SK-N-SH (cell line): ENCODE results near the gene AGBL4. TPM values are rescaled to one million over a fixed set of nuclear protein-coding genes. Genes with fewer than 3 reads are reported as not detected.

Experiments used
- CTCF ChIA-PET: fragments of 300-600, 350-600 bp; formaldehyde crosslinking; extraction: SDS; loops from one replicate; lab custom pipeline; 2021; lab: Yijun Ruan, JAX
- POLR2A ChIA-PET: fragments of 350-600 bp; sonication (Branson Sonifier 250); formaldehyde crosslinking; extraction: SDS; loops from one replicate; lab custom pipeline; 2020; ENCODE audit warnings: antibody characterized with exemption, inconsistent platforms; lab: Yijun Ruan, JAX
- DNase-seq: peaks from one replicate; pipeline ENCODE4 v3.0.0; 2012
- H2AFZ ChIP-seq: fragments of 200-600 bp; sonication (generic); 2 replicates; pipeline ENCODE4 v1.8.1; 2016; ENCODE audit warnings: antibody characterized with exemption, mild to moderate bottlenecking, low read depth
- H3F3A ChIP-seq: fragments of 200-600 bp; sonication (generic); replicated peaks from 2 replicates; pipeline ENCODE3; 2016; ENCODE audit warnings: antibody characterized with exemption, mild to moderate bottlenecking; ENCODE audit not compliant: insufficient read depth
- H3K27ac ChIP-seq, 2 experiments: fragments of 200-500 bp in 1 of 2; fragments of 200-600 bp in 1 of 2; sonication (Bioruptor generic) in 1 of 2; sonication (generic), shearing (Covaris generic) in 1 of 2; 2 replicates each; pipeline versions ENCODE4 v1.5.1 to v1.6.1; 2014 to 2016; ENCODE audit warnings: low read depth in 2 of 2, inconsistent platforms in 1 of 2, low read length in 1 of 2, mild to moderate bottlenecking in 1 of 2, mixed read lengths in 1 of 2
- H3K27me3 ChIP-seq: fragments of 200-600 bp; sonication (generic), shearing (Covaris generic); 2 replicates; pipeline ENCODE4 v1.6.1; 2016; ENCODE audit warnings: mixed run types; ENCODE audit not compliant: insufficient read depth
- H3K36me3 ChIP-seq, 2 experiments: fragments of 200-500 bp in 1 of 2; fragments of 200-600 bp in 1 of 2; sonication (Bioruptor generic) in 1 of 2; sonication (generic) in 1 of 2; replicated peaks in 1 of 2; 2 replicates each; pipeline versions ENCODE3 to v1.5.1; 2014 to 2016; ENCODE audit warnings: low read length in 1 of 2, mild to moderate bottlenecking in 1 of 2; ENCODE audit not compliant: insufficient read depth in 2 of 2, control insufficient read depth in 1 of 2
- H3K4me1 ChIP-seq, 2 experiments: fragments of 200-500 bp in 1 of 2; fragments of 200-600 bp in 1 of 2; sonication (Bioruptor generic) in 1 of 2; sonication (generic), shearing (Covaris generic) in 1 of 2; 2 replicates each; pipeline versions ENCODE4 v1.5.1 to v1.6.1; 2014 to 2016; ENCODE audit warnings: low read depth in 1 of 2, low read length in 1 of 2, mixed run types in 1 of 2; ENCODE audit not compliant: insufficient read depth in 2 of 2, control insufficient read depth in 1 of 2
- H3K4me2 ChIP-seq: fragments of 200-600 bp; sonication (generic), shearing (Covaris generic); 2 replicates; pipeline ENCODE4 v1.6.1; 2017; ENCODE audit warnings: mixed run types
- H3K4me3 ChIP-seq, 2 experiments: fragments of 200-500 bp in 1 of 2; fragments of 200-600 bp in 1 of 2; sonication (Bioruptor generic) in 1 of 2; sonication (generic), shearing (Covaris generic) in 1 of 2; 2 replicates each; pipeline versions ENCODE4 v1.5.1 to v1.8.1; 2014 to 2016; ENCODE audit warnings: low read depth in 2 of 2, inconsistent platforms in 1 of 2, low read length in 1 of 2, mild to moderate bottlenecking in 1 of 2, mixed read lengths in 1 of 2, moderate library complexity in 1 of 2
- H3K79me2 ChIP-seq: fragments of 200-600 bp; sonication (generic); 2 replicates; pipeline ENCODE4 v1.8.1; 2017; ENCODE audit warnings: mild to moderate bottlenecking; ENCODE audit not compliant: insufficient read depth
- H3K9ac ChIP-seq: fragments of 200-600 bp; sonication (generic); 2 replicates; pipeline ENCODE4 v1.6.1; 2017; ENCODE audit warnings: mixed run types
- H3K9me2 ChIP-seq: fragments of 200-600 bp; sonication (generic); 2 replicates; pipeline ENCODE4 v1.6.1; 2017; ENCODE audit warnings: mixed run types
- H3K9me3 ChIP-seq: fragments of 200-600 bp; sonication (generic); 2 replicates; pipeline ENCODE4 v1.6.1; 2017; ENCODE audit warnings: mixed run types, mild to moderate bottlenecking, moderate library complexity
- H4K20me1 ChIP-seq: fragments of 200-600 bp; sonication (generic); 2 replicates; pipeline ENCODE4 v1.6.1; 2017; ENCODE audit warnings: mild to moderate bottlenecking, mixed run types; ENCODE audit not compliant: insufficient read depth
- CHD2 ChIP-seq: fragments of 150-350 bp; IDR thresholded peaks from 2 replicates; pipeline ENCODE4 v1.6.1; 2018; ENCODE audit warnings: low read length; ENCODE audit not compliant: partially characterized antibody
- EP300 ChIP-seq, 2 experiments: IDR thresholded peaks; 2 replicates each; pipeline versions ENCODE4 v1.4.0 to v1.6.1; 2012; ENCODE audit warnings: borderline replicate concordance in 1 of 2, low read depth in 1 of 2, low read length in 1 of 2
- EZH2phosphoT487 ChIP-seq: fragments of 200-600 bp; sonication (generic); IDR thresholded peaks from 2 replicates; pipeline ENCODE4 v1.6.1; 2017; ENCODE audit warnings: low read depth, mixed run types, mild to moderate bottlenecking, antibody characterized with exemption, moderate library complexity, borderline replicate concordance
- FOXJ3 ChIP-seq: sonication (generic); formaldehyde crosslinking; IDR thresholded peaks from 2 replicates; pipeline ENCODE4 v1.5.1; 2020; ENCODE audit warnings: mild to moderate bottlenecking, missing genetic modification reagents
- GATA2 ChIP-seq: sonication (generic); formaldehyde crosslinking; IDR thresholded peaks from 2 replicates; pipeline ENCODE4 v1.5.0; 2020; ENCODE audit warnings: mild to moderate bottlenecking, missing genetic modification reagents
- IRF3 ChIP-seq: fragments of 150-350 bp; IDR thresholded peaks from 2 replicates; pipeline ENCODE4 v1.6.1; 2016; ENCODE audit warnings: mild to moderate bottlenecking, low read depth, low read length
- JUND ChIP-seq: IDR thresholded peaks from 2 replicates; pipeline ENCODE4 v1.4.0; 2012
- NRF1 ChIP-seq: IDR thresholded peaks from 2 replicates; pipeline ENCODE4 v1.6.1; 2012; ENCODE audit warnings: low read depth, mild to moderate bottlenecking, low read length
- PBX3 ChIP-seq: IDR thresholded peaks from 2 replicates; pipeline ENCODE4; 2012
- POLR2AphosphoS5 ChIP-seq: IDR thresholded peaks from 2 replicates; pipeline ENCODE4 v1.6.1; 2012; ENCODE audit warnings: low read depth, low read length
- RAD21 ChIP-seq: IDR thresholded peaks from 2 replicates; pipeline ENCODE4 v1.6.1; 2012; ENCODE audit warnings: mild to moderate bottlenecking, low read length
- RCOR1 ChIP-seq: fragments of 150-350 bp; IDR thresholded peaks from 2 replicates; pipeline ENCODE4 v1.6.1; 2017; ENCODE audit warnings: antibody characterized with exemption, low read length
- REST ChIP-seq: IDR thresholded peaks from 2 replicates; pipeline ENCODE4 v1.6.1; 2012; ENCODE audit warnings: mild to moderate bottlenecking, low read depth, low read length, moderate library complexity
- RFX5 ChIP-seq: IDR thresholded peaks from 2 replicates; pipeline ENCODE4 v1.6.1; 2012; ENCODE audit warnings: mild to moderate bottlenecking, improper control_type of control experiment, low read length
- SIN3A ChIP-seq: IDR thresholded peaks from 2 replicates; pipeline ENCODE4 v1.6.1; 2012; ENCODE audit warnings: low read depth, mild to moderate bottlenecking, low read length, moderate library complexity, borderline replicate concordance
- SMC3 ChIP-seq: IDR thresholded peaks from 2 replicates; pipeline ENCODE4 v1.6.1; 2012; ENCODE audit warnings: low read depth, low read length, improper control_type of control experiment
- TCF12 ChIP-seq: IDR thresholded peaks from 2 replicates; pipeline ENCODE4 v1.4.0; 2012
- TEAD4 ChIP-seq: IDR thresholded peaks from 2 replicates; pipeline ENCODE4 v1.4.0; 2012; ENCODE audit warnings: mild to moderate bottlenecking, borderline replicate concordance; ENCODE audit not compliant: insufficient read depth
- USF2 ChIP-seq: fragments of 150-350 bp; IDR thresholded peaks from 2 replicates; pipeline ENCODE4 v1.6.1; 2017; ENCODE audit warnings: antibody characterized with exemption, low read length, low read depth, borderline replicate concordance
- YY1 ChIP-seq: IDR thresholded peaks from 2 replicates; pipeline ENCODE4 v1.4.0; 2012; ENCODE audit warnings: low read depth, mild to moderate bottlenecking
- ZBTB33 ChIP-seq: IDR thresholded peaks from 2 replicates; pipeline ENCODE4 v1.4.0; 2012; ENCODE audit warnings: low read depth, borderline replicate concordance
- WGBS: methylation state at CpG from one replicate; pipeline ENCODE4 v1.1.6; 2017; ENCODE audit warnings: low lambda C conversion rate; 5-methylcytosine and 5-hydroxymethylcytosine counted together
- polyA plus RNA-seq, 3 experiments: library from polyadenylated mRNA; depleted of rRNA; stranded (reverse); fragments of >200 nt; gene quantifications; 2 replicates each; pipeline ENCODE4 v1.2.3, GENCODE V29; 2012

The AGBL4 gene
- polyA plus RNA-seq, 1 of the 3 experiments (the other 2 are of a cell fraction) = 0.07 TPM

- TF ChIP-seq EZH2phosphoT487 = no peak
- no peak for TF ChIP-seq SMC3
- TF ChIP-seq GATA2 (CRISPR knock-in tag) = no peak
- TF ChIP-seq POLR2AphosphoS5 = no peak
- TF ChIP-seq, all 33 proteins: peak for 0
Observed at GRCh38 chr1:49226758-49227157, 797.0 kb downstream of the AGBL4 start (continued).

GRCh38 chr1:49225464-49225863 is 798.3 kb downstream of the AGBL4 start:
- H4K20me1 ChIP-seq = no peaks in the 10 kb centered on the region
- no peak overlapping the region for H3K27ac ChIP-seq
- DNase-seq = no peak
- H3K4me1 ChIP-seq = no peaks in the 10 kb centered on the region; a peak in 1 of 4 replicates
- no peak overlapping the region for H2AFZ ChIP-seq
- no peaks in the 10 kb centered on the region for H3K9me3 ChIP-seq
- no peaks in the 10 kb centered on the region for H3F3A ChIP-seq
- POLR2A ChIA-PET = no interaction called here
- no peaks in the 10 kb centered on the region for H3K9me2 ChIP-seq
- no peak overlapping the region for H3K4me3 ChIP-seq
- CTCF ChIA-PET = no interaction called here
- H3K36me3 ChIP-seq = no peaks in the 10 kb centered on the region
- H3K79me2 ChIP-seq = no peaks in the 10 kb centered on the region
- 86% methylated on average over 1 of the region's 1 CpG for WGBS
- no peaks in the 10 kb centered on the region for H3K27me3 ChIP-seq
- H3K9ac ChIP-seq = no peak overlapping the region
- no peak for TF ChIP-seq REST
- no peak for TF ChIP-seq JUND
- no peak for TF ChIP-seq GATA2 (CRISPR knock-in tag)
- no peak for TF ChIP-seq TCF12
- TF ChIP-seq TEAD4 = no peak
- no peak for TF ChIP-seq PBX3
- no peak for TF ChIP-seq RCOR1
- no peak for TF ChIP-seq SMC3
- TF ChIP-seq YY1 = no peak
- no peak for TF ChIP-seq CHD2
- TF ChIP-seq RFX5 = no peak
- no peak for TF ChIP-seq SIN3A
- no peak for TF ChIP-seq IRF3
- TF ChIP-seq ZBTB33 = no peak
- no peak for TF ChIP-seq EP300 (IDR thresholded peaks at IDR 0.05; ENCODE audit: borderline replicate concordance in 1 of 2, low read depth in 1 of 2, low read length in 1 of 2)
- no peak for TF ChIP-seq FOXJ3 (CRISPR knock-in tag)
- TF ChIP-seq RAD21 = no peak
- no peak for TF ChIP-seq USF2
- no peak for TF ChIP-seq NRF1
- TF ChIP-seq, all 33 proteins: peak for 0
- no peak overlapping the region for H3K4me2 ChIP-seq
